Neural cell (in vitro differentiated cells): ENCODE measurements around the gene LPP.

Experiments used
- CTCF ChIP-seq: fragments of 450-650 bp; IDR thresholded peaks from 2 replicates; pipeline ENCODE4 v1.5.1; 2014; ENCODE audit warnings: antibody characterized with exemption, mild to moderate bottlenecking, moderate library complexity; ENCODE audit not compliant: poor library complexity, severe bottlenecking
- EP300 ChIP-seq: fragments of 450-650 bp; conservative IDR thresholded peaks from 2 replicates; pipeline ENCODE4 v1.6.1; 2014; ENCODE audit warnings: antibody characterized with exemption, mild to moderate bottlenecking, moderate library complexity; ENCODE audit not compliant: poor library complexity, severe bottlenecking
- EZH2 ChIP-seq: fragments of 200-600, 300-800 bp; shearing (Covaris generic), sonication (generic); IDR thresholded peaks from 2 replicates; pipeline ENCODE4 v1.6.1; 2014; ENCODE audit warnings: antibody characterized with exemption, low read length, borderline replicate concordance, mild to moderate bottlenecking; ENCODE audit not compliant: insufficient read depth, poor library complexity, severe bottlenecking
- MXI1 ChIP-seq: fragments of 450-650 bp; conservative IDR thresholded peaks from 2 replicates; pipeline ENCODE4 v1.6.1; 2014; ENCODE audit warnings: antibody characterized with exemption, mild to moderate bottlenecking; ENCODE audit not compliant: poor library complexity, severe bottlenecking
- POLR2AphosphoS5 ChIP-seq: IDR thresholded peaks from 2 replicates; pipeline ENCODE4 v1.6.1; 2012
- RAD21 ChIP-seq: fragments of 450-650 bp; conservative IDR thresholded peaks from 2 replicates; pipeline ENCODE4 v1.6.1; 2014; ENCODE audit warnings: antibody characterized with exemption, mild to moderate bottlenecking, moderate library complexity
- TAF1 ChIP-seq: IDR thresholded peaks from 2 replicates; pipeline ENCODE4 v1.6.1; 2012; ENCODE audit warnings: low read depth

- TF ChIP-seq POLR2AphosphoS5 (no peak), EP300 (no peak), RAD21 (no peak), CTCF (no peak), EZH2 (no peak), MXI1 (no peak), TAF1 (no peak)
These were observed 44.0 kb downstream of the LPP start for GRCh38 chr3:188198001-188198400.
